Ishikawa (cell line): ENCODE data around the gene KRTAP10-8.

Experiments
- EP300 ChIP-seq: IDR thresholded peaks from 2 replicates; pipeline ENCODE4 v1.6.1; 2012; ENCODE audit warnings: borderline replicate concordance
- FOXM1 ChIP-seq: IDR thresholded peaks from 2 replicates; pipeline ENCODE4 v1.6.1; 2012; ENCODE audit warnings: low read depth, borderline replicate concordance
- RAD21 ChIP-seq: IDR thresholded peaks from 2 replicates; pipeline ENCODE4 v1.6.1; 2012; ENCODE audit warnings: low read depth
- TAF1 ChIP-seq: IDR thresholded peaks from 2 replicates; pipeline ENCODE4 v1.6.1; 2012; ENCODE audit warnings: low read depth, mild to moderate bottlenecking
- TF ChIP-seq, protein P1 (sequence below): IDR thresholded peaks from 2 replicates; pipeline ENCODE4 v1.6.1; 2012; ENCODE audit warnings: low read depth, mild to moderate bottlenecking

GRCh38 chr21:44615911-44616590 lies 4.2 kb downstream of the KRTAP10-8 start:
- TF ChIP-seq RAD21 (no peak), TAF1 (no peak), EP300 (no peak), FOXM1 (no peak)
- TF ChIP-seq, protein P1, sequence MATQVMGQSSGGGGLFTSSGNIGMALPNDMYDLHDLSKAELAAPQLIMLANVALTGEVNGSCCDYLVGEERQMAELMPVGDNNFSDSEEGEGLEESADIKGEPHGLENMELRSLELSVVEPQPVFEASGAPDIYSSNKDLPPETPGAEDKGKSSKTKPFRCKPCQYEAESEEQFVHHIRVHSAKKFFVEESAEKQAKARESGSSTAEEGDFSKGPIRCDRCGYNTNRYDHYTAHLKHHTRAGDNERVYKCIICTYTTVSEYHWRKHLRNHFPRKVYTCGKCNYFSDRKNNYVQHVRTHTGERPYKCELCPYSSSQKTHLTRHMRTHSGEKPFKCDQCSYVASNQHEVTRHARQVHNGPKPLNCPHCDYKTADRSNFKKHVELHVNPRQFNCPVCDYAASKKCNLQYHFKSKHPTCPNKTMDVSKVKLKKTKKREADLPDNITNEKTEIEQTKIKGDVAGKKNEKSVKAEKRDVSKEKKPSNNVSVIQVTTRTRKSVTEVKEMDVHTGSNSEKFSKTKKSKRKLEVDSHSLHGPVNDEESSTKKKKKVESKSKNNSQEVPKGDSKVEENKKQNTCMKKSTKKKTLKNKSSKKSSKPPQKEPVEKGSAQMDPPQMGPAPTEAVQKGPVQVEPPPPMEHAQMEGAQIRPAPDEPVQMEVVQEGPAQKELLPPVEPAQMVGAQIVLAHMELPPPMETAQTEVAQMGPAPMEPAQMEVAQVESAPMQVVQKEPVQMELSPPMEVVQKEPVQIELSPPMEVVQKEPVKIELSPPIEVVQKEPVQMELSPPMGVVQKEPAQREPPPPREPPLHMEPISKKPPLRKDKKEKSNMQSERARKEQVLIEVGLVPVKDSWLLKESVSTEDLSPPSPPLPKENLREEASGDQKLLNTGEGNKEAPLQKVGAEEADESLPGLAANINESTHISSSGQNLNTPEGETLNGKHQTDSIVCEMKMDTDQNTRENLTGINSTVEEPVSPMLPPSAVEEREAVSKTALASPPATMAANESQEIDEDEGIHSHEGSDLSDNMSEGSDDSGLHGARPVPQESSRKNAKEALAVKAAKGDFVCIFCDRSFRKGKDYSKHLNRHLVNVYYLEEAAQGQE = no peak
